PFSK-1 (cell line): ENCODE measurements around the gene THAP11.

Experiments used
- FOXP2 ChIP-seq: optimal IDR thresholded peaks from 2 replicates; pipeline ENCODE3; 2011; ENCODE audit warnings: borderline replicate concordance, control low read depth, inconsistent platforms; ENCODE audit not compliant: insufficient read depth; ENCODE audit errors: extremely low read length, extremely low read depth
- POLR2AphosphoS5 ChIP-seq: IDR thresholded peaks from 2 replicates; pipeline ENCODE4 v1.6.1; 2012; ENCODE audit warnings: low read depth, mild to moderate bottlenecking, control low read depth, low read length, moderate library complexity
- SIN3A ChIP-seq: IDR thresholded peaks from 2 replicates; pipeline ENCODE4 v1.6.1; 2012; ENCODE audit warnings: mild to moderate bottlenecking, low read length, moderate library complexity, borderline replicate concordance; ENCODE audit not compliant: insufficient read depth
- TAF1 ChIP-seq: IDR thresholded peaks from 2 replicates; pipeline ENCODE4 v1.6.1; 2012; ENCODE audit warnings: low read length, control low read depth, borderline replicate concordance; ENCODE audit not compliant: insufficient read depth
- TF ChIP-seq, protein P1 (sequence below), 2 experiments: IDR thresholded peaks; 2 replicates each; pipeline versions ENCODE4 v1.6.1 to v1.8.0; 2011 to 2012; ENCODE audit warnings: low read depth in 2 of 2, low read length in 2 of 2, control low read depth in 1 of 2, inconsistent platforms in 1 of 2, mild to moderate bottlenecking in 1 of 2, moderate library complexity in 1 of 2; ENCODE audit not compliant: insufficient read depth in 1 of 2

THAP11 gene

DNA sequence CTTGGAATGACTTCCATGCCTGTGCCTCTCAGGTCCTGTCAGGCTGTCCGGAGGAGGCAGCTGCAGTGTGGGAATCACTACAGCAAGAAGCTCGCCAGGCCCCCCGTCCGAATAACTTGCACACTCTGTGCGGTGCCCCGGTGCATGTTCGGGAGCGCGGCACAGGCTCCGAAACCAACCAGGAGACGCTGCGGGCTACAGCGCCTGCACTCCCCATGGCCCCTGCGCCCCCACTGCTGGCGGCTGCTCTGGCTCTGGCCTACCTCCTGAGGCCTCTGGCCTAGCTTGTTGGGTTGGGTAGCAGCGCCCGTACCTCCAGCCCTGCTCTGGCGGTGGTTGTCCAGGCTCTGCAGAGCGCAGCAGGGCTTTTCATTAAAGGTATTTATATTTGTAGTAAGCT is 43.9 kb downstream of the THAP11 start:
- no peak for TF ChIP-seq FOXP2
- TF ChIP-seq SIN3A = no peak
- TF ChIP-seq TAF1 = no peak
- TF ChIP-seq, protein P1, sequence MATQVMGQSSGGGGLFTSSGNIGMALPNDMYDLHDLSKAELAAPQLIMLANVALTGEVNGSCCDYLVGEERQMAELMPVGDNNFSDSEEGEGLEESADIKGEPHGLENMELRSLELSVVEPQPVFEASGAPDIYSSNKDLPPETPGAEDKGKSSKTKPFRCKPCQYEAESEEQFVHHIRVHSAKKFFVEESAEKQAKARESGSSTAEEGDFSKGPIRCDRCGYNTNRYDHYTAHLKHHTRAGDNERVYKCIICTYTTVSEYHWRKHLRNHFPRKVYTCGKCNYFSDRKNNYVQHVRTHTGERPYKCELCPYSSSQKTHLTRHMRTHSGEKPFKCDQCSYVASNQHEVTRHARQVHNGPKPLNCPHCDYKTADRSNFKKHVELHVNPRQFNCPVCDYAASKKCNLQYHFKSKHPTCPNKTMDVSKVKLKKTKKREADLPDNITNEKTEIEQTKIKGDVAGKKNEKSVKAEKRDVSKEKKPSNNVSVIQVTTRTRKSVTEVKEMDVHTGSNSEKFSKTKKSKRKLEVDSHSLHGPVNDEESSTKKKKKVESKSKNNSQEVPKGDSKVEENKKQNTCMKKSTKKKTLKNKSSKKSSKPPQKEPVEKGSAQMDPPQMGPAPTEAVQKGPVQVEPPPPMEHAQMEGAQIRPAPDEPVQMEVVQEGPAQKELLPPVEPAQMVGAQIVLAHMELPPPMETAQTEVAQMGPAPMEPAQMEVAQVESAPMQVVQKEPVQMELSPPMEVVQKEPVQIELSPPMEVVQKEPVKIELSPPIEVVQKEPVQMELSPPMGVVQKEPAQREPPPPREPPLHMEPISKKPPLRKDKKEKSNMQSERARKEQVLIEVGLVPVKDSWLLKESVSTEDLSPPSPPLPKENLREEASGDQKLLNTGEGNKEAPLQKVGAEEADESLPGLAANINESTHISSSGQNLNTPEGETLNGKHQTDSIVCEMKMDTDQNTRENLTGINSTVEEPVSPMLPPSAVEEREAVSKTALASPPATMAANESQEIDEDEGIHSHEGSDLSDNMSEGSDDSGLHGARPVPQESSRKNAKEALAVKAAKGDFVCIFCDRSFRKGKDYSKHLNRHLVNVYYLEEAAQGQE (IDR thresholded peaks at IDR 0.05; ENCODE audit: insufficient read depth in 1 of 2, low read depth in 2 of 2, low read length in 2 of 2) = no peak
- no peak for TF ChIP-seq POLR2AphosphoS5

DNA sequence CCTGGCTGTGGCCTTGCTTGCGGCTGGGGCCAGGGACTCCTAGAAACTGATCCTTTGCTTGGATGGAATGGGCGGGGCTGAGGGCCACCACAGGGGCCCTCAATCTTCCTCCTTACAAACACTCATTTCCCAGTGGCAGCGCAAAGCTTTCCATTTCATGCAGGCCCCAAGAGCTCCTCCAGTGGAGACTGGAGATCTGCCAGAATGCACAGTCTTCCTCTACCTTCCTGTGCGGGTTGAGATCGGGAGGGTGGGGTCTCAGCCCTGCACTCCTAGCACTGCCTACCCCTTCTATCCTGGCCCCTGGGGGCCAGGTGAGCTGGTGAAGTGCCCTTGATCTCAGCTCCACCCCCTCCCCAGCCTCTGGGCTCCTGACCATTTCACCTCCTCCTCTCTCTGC is 44.3 kb downstream of the THAP11 start:
- TF ChIP-seq FOXP2 = no peak
- no peak for TF ChIP-seq SIN3A
- TF ChIP-seq, protein P1 (IDR thresholded peaks at IDR 0.05; ENCODE audit: insufficient read depth in 1 of 2, low read depth in 2 of 2, low read length in 2 of 2) = no peak
- TF ChIP-seq POLR2AphosphoS5 = no peak
- no peak for TF ChIP-seq TAF1

DNA sequence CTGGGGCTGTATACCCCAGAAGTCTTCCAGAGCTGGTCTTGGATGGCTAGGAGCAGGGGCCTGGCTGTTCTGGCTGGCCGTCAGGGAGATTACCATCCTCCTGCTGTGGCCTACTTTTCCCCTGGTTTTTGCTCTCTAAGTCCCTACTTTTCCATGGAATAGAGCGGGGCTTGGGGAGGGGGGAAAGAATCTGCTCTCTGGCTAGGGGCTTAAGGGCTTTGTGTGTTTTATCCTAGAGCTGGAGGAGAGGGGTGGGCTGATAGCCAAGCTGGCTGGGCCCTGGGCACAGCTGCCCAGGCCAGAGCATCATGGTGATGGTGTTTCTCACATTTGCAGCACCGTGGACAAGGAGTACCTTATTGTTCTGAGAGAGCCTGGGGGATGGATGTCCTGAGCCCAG is 46.2 kb downstream of the THAP11 start:
- TF ChIP-seq FOXP2 (no peak), TAF1 (no peak), POLR2AphosphoS5 (no peak), SIN3A (no peak)
- TF ChIP-seq, protein P1 (IDR thresholded peaks at IDR 0.05; ENCODE audit: insufficient read depth in 1 of 2, low read depth in 2 of 2, low read length in 2 of 2) = no peak

DNA sequence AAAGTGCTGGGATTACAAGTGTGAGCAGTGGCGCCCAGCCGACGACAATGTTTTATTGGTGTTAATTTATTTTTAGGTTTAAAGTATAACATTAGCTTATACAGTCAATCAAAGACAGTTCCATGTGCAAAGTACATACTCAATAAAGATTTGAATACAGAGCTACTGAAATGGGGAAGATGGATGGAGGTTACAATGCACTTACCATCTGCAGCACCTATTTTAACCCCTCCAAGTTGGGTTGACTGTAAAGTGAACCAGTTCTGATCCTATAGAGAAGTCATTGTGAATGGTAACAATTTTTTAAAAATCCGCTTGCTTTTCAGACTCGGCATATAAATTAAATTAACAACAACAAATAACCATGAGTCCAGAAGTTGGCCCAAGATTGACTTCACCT is 50.3 kb downstream of the THAP11 start:
- TF ChIP-seq, protein P1 (IDR thresholded peaks at IDR 0.05; ENCODE audit: insufficient read depth in 1 of 2, low read depth in 2 of 2, low read length in 2 of 2) = no peak
- no peak for TF ChIP-seq POLR2AphosphoS5
- TF ChIP-seq SIN3A = no peak
- TF ChIP-seq TAF1 = no peak
- no peak for TF ChIP-seq FOXP2
